ENCODE measurements around the gene TUBGCP3. TPM values are rescaled to one million over a fixed set of nuclear protein-coding genes. Genes with fewer than 3 reads are reported as not detected.

TUBGCP3 gene
- total RNA-seq, 1 experiment from 2014 or later = 51.1 TPM

DNA sequence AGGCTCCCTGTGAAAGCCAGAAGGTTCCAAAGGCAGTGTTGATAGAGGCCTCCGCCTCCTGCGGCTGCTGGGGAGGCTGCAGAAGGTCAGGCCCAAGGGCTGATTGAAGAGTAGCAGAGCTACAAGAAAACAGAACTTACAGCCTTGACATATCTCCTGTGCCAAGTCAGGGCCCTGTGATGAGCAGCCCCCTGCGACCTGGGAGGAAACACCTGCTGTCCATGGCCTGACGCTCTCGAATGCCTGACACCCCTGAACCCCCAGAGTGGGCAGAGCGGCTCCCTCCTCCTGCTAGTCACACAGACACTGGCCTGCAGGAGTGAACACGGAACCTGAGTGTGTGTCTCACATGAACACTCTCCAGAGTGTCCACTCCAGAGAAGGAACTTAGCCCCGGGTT is 38.2 kb upstream of the TUBGCP3 start:
- H3K36me3 ChIP-seq (ENCODE audit: control insufficient read depth, insufficient read depth, low read length) = no peaks in the 10 kb centered on the region
- H3K36me3 Mint-ChIP-seq (ENCODE audit: insufficient read depth, unreplicated experiment) = no peaks in the 10 kb centered on the region
- H3K4me3 ChIP-seq (ENCODE audit: low read depth, low read length) = no peak overlapping the region
- TF ChIP-seq, protein P1, sequence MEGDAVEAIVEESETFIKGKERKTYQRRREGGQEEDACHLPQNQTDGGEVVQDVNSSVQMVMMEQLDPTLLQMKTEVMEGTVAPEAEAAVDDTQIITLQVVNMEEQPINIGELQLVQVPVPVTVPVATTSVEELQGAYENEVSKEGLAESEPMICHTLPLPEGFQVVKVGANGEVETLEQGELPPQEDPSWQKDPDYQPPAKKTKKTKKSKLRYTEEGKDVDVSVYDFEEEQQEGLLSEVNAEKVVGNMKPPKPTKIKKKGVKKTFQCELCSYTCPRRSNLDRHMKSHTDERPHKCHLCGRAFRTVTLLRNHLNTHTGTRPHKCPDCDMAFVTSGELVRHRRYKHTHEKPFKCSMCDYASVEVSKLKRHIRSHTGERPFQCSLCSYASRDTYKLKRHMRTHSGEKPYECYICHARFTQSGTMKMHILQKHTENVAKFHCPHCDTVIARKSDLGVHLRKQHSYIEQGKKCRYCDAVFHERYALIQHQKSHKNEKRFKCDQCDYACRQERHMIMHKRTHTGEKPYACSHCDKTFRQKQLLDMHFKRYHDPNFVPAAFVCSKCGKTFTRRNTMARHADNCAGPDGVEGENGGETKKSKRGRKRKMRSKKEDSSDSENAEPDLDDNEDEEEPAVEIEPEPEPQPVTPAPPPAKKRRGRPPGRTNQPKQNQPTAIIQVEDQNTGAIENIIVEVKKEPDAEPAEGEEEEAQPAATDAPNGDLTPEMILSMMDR (IDR thresholded peaks at IDR 0.05; ENCODE audit: insufficient read depth in 1 of 2, low read depth in 1 of 2, low read length in 1 of 2, severe bottlenecking in 1 of 2, unreplicated experiment in 1 of 2) = no peak
- no peaks in the 10 kb centered on the region for H3K4me1 Mint-ChIP-seq (ENCODE audit: low read depth, unreplicated experiment)
- peaks cover 4% of the 10 kb centered on the region for H3K27me3 Mint-ChIP-seq (ENCODE audit: insufficient read depth, unreplicated experiment)
- CTCF ChIA-PET = no interaction called here
- DNase-seq = no peak
- no peak overlapping the region for H3K27ac Mint-ChIP-seq (ENCODE audit: unreplicated experiment)
- no TSS peak for BruUV-seq (replicated peaks)
- H3K4me1 ChIP-seq = no peaks in the 10 kb centered on the region
- no peaks in the 10 kb centered on the region for H3K27me3 ChIP-seq (replicated peaks; ENCODE audit: control insufficient read depth, insufficient read depth, low read length)
- H3K9me3 Mint-ChIP-seq (ENCODE audit: unreplicated experiment) = no peaks in the 10 kb centered on the region
- POLR2A ChIA-PET = interaction anchor here (0.5 kb wide), 1 partner anchor 56 kb away, joined by 6 read pairs; no protein-coding TSS in a partner anchor
- H3K9me3 ChIP-seq = no peaks in the 10 kb centered on the region
- H3K4me3 Mint-ChIP-seq (ENCODE audit: unreplicated experiment) = no peak overlapping the region
- intact Hi-C loops (cut with micrococcal nuclease; ENCODE audit: unreplicated experiment) = no loop called here

DNA sequence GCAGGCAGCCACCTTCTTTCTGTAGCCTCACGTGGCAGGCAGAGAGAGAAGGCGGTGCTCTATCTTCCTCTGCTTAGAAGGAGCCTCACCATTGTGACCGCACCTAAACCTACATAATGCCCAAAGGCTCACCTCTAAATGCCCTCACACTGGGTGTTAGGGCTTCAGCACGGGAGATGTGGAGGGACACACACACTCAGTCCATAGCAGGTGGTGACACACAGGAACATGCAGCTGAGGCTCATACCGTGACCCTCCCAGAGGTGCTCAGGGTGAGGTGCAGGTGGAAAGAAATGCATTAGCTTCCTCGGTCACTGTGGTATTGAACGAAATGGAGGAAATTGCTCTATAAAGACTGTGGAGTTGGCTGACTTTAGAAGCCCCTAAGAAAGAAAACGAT is 37.7 kb upstream of the TUBGCP3 start:
- Mint-ChIP-seq H3K36me3 (ENCODE audit: insufficient read depth, unreplicated experiment) (no peaks in the 10 kb centered on the region), H3K27ac (ENCODE audit: unreplicated experiment) (no peak overlapping the region), H3K27me3 (ENCODE audit: insufficient read depth, unreplicated experiment) (peaks cover 4% of the 10 kb centered on the region), H3K4me1 (ENCODE audit: low read depth, unreplicated experiment) (no peaks in the 10 kb centered on the region), H3K9me3 (ENCODE audit: unreplicated experiment) (no peaks in the 10 kb centered on the region), H3K4me3 (ENCODE audit: unreplicated experiment) (no peak overlapping the region)
- no peaks in the 10 kb centered on the region for H3K9me3 ChIP-seq
- no peak for DNase-seq
- CTCF ChIA-PET = no interaction called here
- TF ChIP-seq, protein P1 (IDR thresholded peaks at IDR 0.05; ENCODE audit: insufficient read depth in 1 of 2, low read depth in 1 of 2, low read length in 1 of 2, severe bottlenecking in 1 of 2, unreplicated experiment in 1 of 2) = no peak
- no TSS peak for BruUV-seq (replicated peaks)
- no peaks in the 10 kb centered on the region for H3K4me1 ChIP-seq
- H3K27me3 ChIP-seq (replicated peaks; ENCODE audit: control insufficient read depth, insufficient read depth, low read length) = no peaks in the 10 kb centered on the region
- no peaks in the 10 kb centered on the region for H3K36me3 ChIP-seq (ENCODE audit: control insufficient read depth, insufficient read depth, low read length)
- H3K4me3 ChIP-seq (ENCODE audit: low read depth, low read length) = no peak overlapping the region
- POLR2A ChIA-PET = interaction anchor here (0.5 kb wide), 1 partner anchor 56 kb away, joined by 6 read pairs; no protein-coding TSS in a partner anchor
- intact Hi-C loops (cut with micrococcal nuclease; ENCODE audit: unreplicated experiment) = no loop called here

DNA sequence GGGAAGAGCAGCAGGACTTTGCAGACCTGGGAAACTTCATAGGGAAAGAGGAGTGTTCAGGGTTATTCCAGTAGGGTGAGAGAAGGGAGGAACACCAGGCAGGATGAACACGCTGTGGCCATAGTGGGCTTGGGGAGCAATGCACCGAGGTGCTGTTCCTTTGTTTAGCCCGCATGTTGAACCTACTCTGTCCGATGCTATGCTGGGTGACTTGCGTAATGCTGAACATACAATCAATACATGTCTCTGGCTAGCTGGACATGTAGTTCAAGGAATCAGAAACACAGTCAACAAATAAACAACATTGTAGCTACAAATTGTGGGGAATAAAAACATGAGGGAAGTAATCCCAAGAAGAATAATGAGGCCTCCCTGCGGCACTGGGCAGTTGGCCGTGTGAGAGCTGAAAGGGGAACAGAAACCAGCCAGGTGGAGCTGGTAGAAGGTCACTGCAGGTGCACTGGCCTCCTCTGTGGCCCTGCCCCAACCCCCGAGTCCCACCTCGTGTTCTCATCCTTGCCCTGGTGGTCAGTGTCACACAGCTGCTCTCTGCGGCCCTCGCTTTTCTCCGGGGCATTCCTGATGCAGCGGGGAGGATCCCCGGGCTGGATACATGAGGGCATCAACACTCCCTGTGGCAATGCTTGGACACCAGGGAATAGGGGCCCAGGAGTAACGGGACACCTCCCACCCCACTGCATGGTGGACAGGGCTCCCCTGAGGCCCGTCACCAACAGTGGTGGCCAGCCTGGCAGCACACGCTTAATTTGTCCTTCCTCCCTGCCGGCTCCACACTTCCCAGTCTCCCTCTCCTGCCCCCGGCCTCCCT is 36.9 kb upstream of the TUBGCP3 start:
- POLR2A ChIA-PET = no interaction called here
- Histone ChIP-seq H3K4me1 (no peaks in the 10 kb centered on the region), H3K4me3 (ENCODE audit: low read depth, low read length) (no peak overlapping the region), H3K9me3 (no peaks in the 10 kb centered on the region), H3K36me3 (ENCODE audit: control insufficient read depth, insufficient read depth, low read length) (no peaks in the 10 kb centered on the region), H3K27me3 (replicated peaks; ENCODE audit: control insufficient read depth, insufficient read depth, low read length) (no peaks in the 10 kb centered on the region)
- BruUV-seq (replicated peaks) = no TSS peak
- peaks cover 4% of the 10 kb centered on the region for H3K4me1 Mint-ChIP-seq (ENCODE audit: low read depth, unreplicated experiment)
- H3K36me3 Mint-ChIP-seq (ENCODE audit: insufficient read depth, unreplicated experiment) = no peaks in the 10 kb centered on the region
- CTCF ChIA-PET = no interaction called here
- no peak overlapping the region for H3K4me3 Mint-ChIP-seq (ENCODE audit: unreplicated experiment)
- no peak for DNase-seq
- intact Hi-C loops (cut with micrococcal nuclease; ENCODE audit: unreplicated experiment) = no loop called here
- peaks cover 2% of the 10 kb centered on the region for H3K27me3 Mint-ChIP-seq (ENCODE audit: insufficient read depth, unreplicated experiment)
- no peak overlapping the region for H3K27ac Mint-ChIP-seq (ENCODE audit: unreplicated experiment)
- TF ChIP-seq, protein P1 (IDR thresholded peaks at IDR 0.05; ENCODE audit: insufficient read depth in 1 of 2, low read depth in 1 of 2, low read length in 1 of 2, severe bottlenecking in 1 of 2, unreplicated experiment in 1 of 2) = no peak
- no peaks in the 10 kb centered on the region for H3K9me3 Mint-ChIP-seq (ENCODE audit: unreplicated experiment)

Measured in Caco-2 (cell line).